ENCODE measurements around the gene PLEKHA4.

- TF ChIP-seq GATA2 (IDR thresholded peaks at IDR 0.05; ENCODE audit: low read depth, low read length) (no peak), GATA3 (IDR thresholded peaks at IDR 0.05; ENCODE audit: low read depth, low read length) (no peak)
Observed at GRCh38 chr19:48795685-48796070, 72.7 kb downstream of the PLEKHA4 start.
